ENCODE measurements around the gene SCFD2. TPM values are rescaled to one million over a fixed set of nuclear protein-coding genes. Genes with fewer than 3 reads are reported as not detected.

The SCFD2 gene
- total and polyA plus RNA-seq, 2 of the 8 experiments (the other 6 are each of a cell fraction or from before 2014, with no cell fraction given) = 6.2 to 10.2 TPM

- TF ChIP-seq JUND (IDR thresholded peaks at IDR 0.05; ENCODE audit: low read length) = no peak
- TF ChIP-seq TAF1 (IDR thresholded peaks at IDR 0.05; ENCODE audit: low read depth, low read length) = no peak
Measured at GRCh38 chr4:52836120-52836519, 529.7 kb downstream of the SCFD2 start (continued).

Data from H1 (cell line).